Choroid plexus epithelial cell (primary cell): ENCODE results near the gene IFFO2.

Experiments used
- DNase-seq: peaks from one replicate; pipeline ENCODE4 v3.0.0-alpha.2; 2010; ENCODE audit warnings: low read depth
- H3K4me3 ChIP-seq: 2 replicates; pipeline ENCODE4 v1.5.1; 2011; ENCODE audit warnings: low read depth, mild to moderate bottlenecking, control low read depth, low read length, moderate library complexity
- CTCF ChIP-seq: conservative IDR thresholded peaks from 2 replicates; pipeline ENCODE4 v1.5.1; 2011; ENCODE audit warnings: low read depth, mild to moderate bottlenecking, control low read depth, inconsistent platforms, low read length, moderate library complexity

IFFO2 gene

GRCh38 chr1:18951818-18952391 lies 4.6 kb downstream of the IFFO2 start:
- H3K4me3 ChIP-seq, result no peak overlapping the region
- no peak for DNase-seq
- TF ChIP-seq CTCF, result no peak

GRCh38 chr1:18951416-18951815 lies 5.1 kb downstream of the IFFO2 start:
- no peak for DNase-seq
- no peak overlapping the region for H3K4me3 ChIP-seq
- no peak for TF ChIP-seq CTCF

- H3K4me3 ChIP-seq, result peak overlapping the region; percentile 39
- DNase-seq, result no peak
- TF ChIP-seq CTCF, result no peak
Observed at GRCh38 chr1:18950401-18951026, 6.0 kb downstream of the IFFO2 start.

- peak; percentile 26 for TF ChIP-seq CTCF
- H3K4me3 ChIP-seq, result peak overlapping the region; percentile 39
- DNase-seq, result peak; percentile 38
Observed at GRCh38 chr1:18949686-18950400, 6.6 kb downstream of the IFFO2 start.

- peak; percentile 61 for DNase-seq
- peak; percentile 13 for TF ChIP-seq CTCF
- H3K4me3 ChIP-seq, result peak overlapping the region; percentile 39
Observed at GRCh38 chr1:18948913-18949685, 7.4 kb downstream of the IFFO2 start.

GRCh38 chr1:18948048-18948912 lies 8.2 kb downstream of the IFFO2 start:
- TF ChIP-seq CTCF, result no peak
- no peak overlapping the region for H3K4me3 ChIP-seq
- no peak for DNase-seq
